NB4 (cell line): ENCODE measurements around the gene PALM2AKAP2.

ENCODE experiments used
- MYC ChIP-seq: IDR thresholded peaks from 2 replicates; pipeline ENCODE4 v1.6.1; 2011; ENCODE audit warnings: low read depth, low read length
- POLR2A ChIP-seq: IDR thresholded peaks from 2 replicates; pipeline ENCODE4 v1.6.1; 2011; ENCODE audit warnings: mild to moderate bottlenecking; ENCODE audit not compliant: insufficient read length; ENCODE audit errors: extremely low read depth
- TF ChIP-seq, protein P1 (sequence below): IDR thresholded peaks from one replicate; pipeline ENCODE4 v1.5.1; 2012; ENCODE audit warnings: low read depth, low read length
- TF ChIP-seq, protein P2 (sequence below): IDR thresholded peaks from 2 replicates; pipeline ENCODE4 v1.6.1; 2011; ENCODE audit warnings: low read depth, low read length

DNA sequence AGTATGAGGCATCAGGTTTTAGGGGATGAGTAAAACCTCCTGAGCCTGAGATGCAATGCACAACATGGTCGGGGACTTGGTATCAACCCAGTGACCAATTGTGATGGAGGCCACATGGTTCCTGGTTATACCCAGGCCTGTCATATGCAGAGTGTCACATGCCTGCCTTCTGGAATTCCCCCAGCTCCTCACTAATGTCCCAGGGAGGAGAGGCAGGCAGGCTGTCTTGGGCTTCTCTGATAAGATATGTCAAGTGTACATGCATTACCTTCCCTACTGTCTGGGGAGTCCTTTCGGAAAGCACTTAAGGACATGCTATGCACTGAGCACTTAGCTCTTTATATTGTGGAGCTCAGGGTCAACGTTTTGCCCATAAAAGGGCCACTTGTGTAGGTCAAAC is 14.2 kb upstream of the PALM2AKAP2 start:
- TF ChIP-seq, protein P1, sequence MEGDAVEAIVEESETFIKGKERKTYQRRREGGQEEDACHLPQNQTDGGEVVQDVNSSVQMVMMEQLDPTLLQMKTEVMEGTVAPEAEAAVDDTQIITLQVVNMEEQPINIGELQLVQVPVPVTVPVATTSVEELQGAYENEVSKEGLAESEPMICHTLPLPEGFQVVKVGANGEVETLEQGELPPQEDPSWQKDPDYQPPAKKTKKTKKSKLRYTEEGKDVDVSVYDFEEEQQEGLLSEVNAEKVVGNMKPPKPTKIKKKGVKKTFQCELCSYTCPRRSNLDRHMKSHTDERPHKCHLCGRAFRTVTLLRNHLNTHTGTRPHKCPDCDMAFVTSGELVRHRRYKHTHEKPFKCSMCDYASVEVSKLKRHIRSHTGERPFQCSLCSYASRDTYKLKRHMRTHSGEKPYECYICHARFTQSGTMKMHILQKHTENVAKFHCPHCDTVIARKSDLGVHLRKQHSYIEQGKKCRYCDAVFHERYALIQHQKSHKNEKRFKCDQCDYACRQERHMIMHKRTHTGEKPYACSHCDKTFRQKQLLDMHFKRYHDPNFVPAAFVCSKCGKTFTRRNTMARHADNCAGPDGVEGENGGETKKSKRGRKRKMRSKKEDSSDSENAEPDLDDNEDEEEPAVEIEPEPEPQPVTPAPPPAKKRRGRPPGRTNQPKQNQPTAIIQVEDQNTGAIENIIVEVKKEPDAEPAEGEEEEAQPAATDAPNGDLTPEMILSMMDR, result no peak
- TF ChIP-seq, protein P2, sequence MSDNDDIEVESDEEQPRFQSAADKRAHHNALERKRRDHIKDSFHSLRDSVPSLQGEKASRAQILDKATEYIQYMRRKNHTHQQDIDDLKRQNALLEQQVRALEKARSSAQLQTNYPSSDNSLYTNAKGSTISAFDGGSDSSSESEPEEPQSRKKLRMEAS, result no peak
- TF ChIP-seq POLR2A (no peak), MYC (no peak)
